Activated naive CD4-positive, alpha-beta T cell treated with anti-CD3 and anti-CD28 coated beads for 36 hours (primary cell): ENCODE results near the gene SMOC2. TPM values are rescaled to one million over a fixed set of nuclear protein-coding genes. Genes with fewer than 3 reads are reported as not detected.

Source experiments
- CTCF ChIA-PET: fragments of 350-600 bp; sonication (Branson Sonifier 250); formaldehyde crosslinking; loops from one replicate; lab custom pipeline; 2021; ENCODE audit warnings: antibody characterized with exemption; lab: Charles Lee
- DNase-seq: peaks from one replicate; pipeline ENCODE4 v3.0.0-alpha.2; 2020
- H3K27ac Mint-ChIP-seq: one replicate; pipeline ENCODE4 v1.8.0; 2021; ENCODE audit warnings: mild to moderate bottlenecking, mixed read lengths
- H3K27me3 Mint-ChIP-seq: one replicate; pipeline ENCODE4 v1.8.0; 2021; ENCODE audit warnings: low read depth, mixed read lengths
- H3K36me3 Mint-ChIP-seq: one replicate; pipeline ENCODE4 v1.8.0; 2021; ENCODE audit warnings: low read depth, mixed read lengths
- H3K4me1 Mint-ChIP-seq: one replicate; pipeline ENCODE4 v1.8.0; 2021; ENCODE audit warnings: low read depth, mixed read lengths
- H3K4me3 Mint-ChIP-seq: one replicate; pipeline ENCODE4 v1.8.0; 2021; ENCODE audit warnings: mild to moderate bottlenecking, moderate library complexity, mixed read lengths
- H3K9me3 Mint-ChIP-seq: one replicate; pipeline ENCODE4 v1.8.0; 2021; ENCODE audit warnings: mixed read lengths
- intact Hi-C: fragments of 100-400 bp; cut with micrococcal nuclease; formaldehyde crosslinking; loops from one replicate; pipeline ENCODE4 v1.15.1; 2023
- total RNA-seq, 2 experiments: library from RNA; stranded (reverse); gene quantifications; one replicate each; pipeline ENCODE4 v1.2.3, GENCODE V29; 2021

Gene SMOC2
- total RNA-seq, 2 experiments from 2014 or later, result not detected

GRCh38 chr6:168546730-168547129, 105.7 kb downstream of the SMOC2 start:
- Mint-ChIP-seq H3K27ac (no peak overlapping the region), H3K36me3 (no peaks in the 10 kb centered on the region), H3K4me1 (no peaks in the 10 kb centered on the region), H3K4me3 (no peak overlapping the region), H3K9me3 (no peaks in the 10 kb centered on the region), H3K27me3 (peaks cover 2% of the 10 kb centered on the region)
- CTCF ChIA-PET, result no interaction called here
- DNase-seq, result no peak
- intact Hi-C loops, result no loop called here

- Mint-ChIP-seq H3K27ac (no peak overlapping the region), H3K4me3 (no peak overlapping the region), H3K9me3 (no peaks in the 10 kb centered on the region), H3K4me1 (no peaks in the 10 kb centered on the region), H3K36me3 (no peaks in the 10 kb centered on the region), H3K27me3 (no peaks in the 10 kb centered on the region)
- CTCF ChIA-PET, result no interaction called here
- intact Hi-C loops, result no loop called here
- DNase-seq, result no peak
Observed at GRCh38 chr6:168550326-168550725, 109.3 kb downstream of the SMOC2 start.

- Mint-ChIP-seq H3K27ac (no peak overlapping the region), H3K9me3 (no peaks in the 10 kb centered on the region), H3K4me1 (no peaks in the 10 kb centered on the region), H3K27me3 (peaks cover 3% of the 10 kb centered on the region), H3K36me3 (no peaks in the 10 kb centered on the region), H3K4me3 (no peak overlapping the region)
- no peak for DNase-seq
- CTCF ChIA-PET, result no interaction called here
- intact Hi-C loops, result no loop called here
Observed at GRCh38 chr6:168554472-168554871, 113.5 kb downstream of the SMOC2 start.

GRCh38 chr6:168554898-168555617, 114.1 kb downstream of the SMOC2 start:
- DNase-seq, result no peak
- Mint-ChIP-seq H3K27me3 (peaks cover 4% of the 10 kb centered on the region), H3K36me3 (no peaks in the 10 kb centered on the region), H3K9me3 (no peaks in the 10 kb centered on the region), H3K4me3 (no peak overlapping the region), H3K4me1 (no peaks in the 10 kb centered on the region), H3K27ac (no peak overlapping the region)
- CTCF ChIA-PET, result no interaction called here
- intact Hi-C loops, result no loop called here

GRCh38 chr6:168555618-168556273, 114.8 kb downstream of the SMOC2 start:
- no peaks in the 10 kb centered on the region for H3K36me3 Mint-ChIP-seq
- H3K4me3 Mint-ChIP-seq, result no peak overlapping the region
- CTCF ChIA-PET, result no interaction called here
- no peak overlapping the region for H3K27ac Mint-ChIP-seq
- H3K9me3 Mint-ChIP-seq, result no peaks in the 10 kb centered on the region
- H3K27me3 Mint-ChIP-seq, result peaks cover 6% of the 10 kb centered on the region
- DNase-seq, result no peak
- intact Hi-C loops, result no loop called here
- no peaks in the 10 kb centered on the region for H3K4me1 Mint-ChIP-seq

- CTCF ChIA-PET, result no interaction called here
- intact Hi-C loops, result no loop called here
Observed at GRCh38 chr6:168557512-168557911, 116.5 kb downstream of the SMOC2 start.

GRCh38 chr6:168558686-168559085, 117.7 kb downstream of the SMOC2 start:
- intact Hi-C loops, result no loop called here

More at GRCh38 chr6:168557512-168557911, 116.5 kb downstream of the SMOC2 start:
- no peak overlapping the region for H3K27ac Mint-ChIP-seq
- no peaks in the 10 kb centered on the region for H3K36me3 Mint-ChIP-seq
- no peaks in the 10 kb centered on the region for H3K4me1 Mint-ChIP-seq
- DNase-seq, result no peak
- no peak overlapping the region for H3K4me3 Mint-ChIP-seq
- no peaks in the 10 kb centered on the region for H3K9me3 Mint-ChIP-seq
- H3K27me3 Mint-ChIP-seq, result peaks cover 6% of the 10 kb centered on the region

GRCh38 chr6:168559574-168560098, 118.7 kb downstream of the SMOC2 start:
- Mint-ChIP-seq H3K36me3 (no peaks in the 10 kb centered on the region), H3K27me3 (peaks cover 9% of the 10 kb centered on the region), H3K27ac (no peak overlapping the region), H3K9me3 (no peaks in the 10 kb centered on the region), H3K4me1 (no peaks in the 10 kb centered on the region), H3K4me3 (no peak overlapping the region)
- CTCF ChIA-PET, result no interaction called here
- DNase-seq, result no peak
- intact Hi-C loops, result no loop called here

More at GRCh38 chr6:168558686-168559085, 117.7 kb downstream of the SMOC2 start:
- CTCF ChIA-PET, result no interaction called here
- H3K36me3 Mint-ChIP-seq, result no peaks in the 10 kb centered on the region
- peaks cover 6% of the 10 kb centered on the region for H3K27me3 Mint-ChIP-seq
- H3K27ac Mint-ChIP-seq, result no peak overlapping the region
- H3K9me3 Mint-ChIP-seq, result no peaks in the 10 kb centered on the region
- no peak for DNase-seq
- no peak overlapping the region for H3K4me3 Mint-ChIP-seq
- no peaks in the 10 kb centered on the region for H3K4me1 Mint-ChIP-seq

GRCh38 chr6:168560126-168560525, 119.1 kb downstream of the SMOC2 start:
- CTCF ChIA-PET, result no interaction called here
- no peak overlapping the region for H3K4me3 Mint-ChIP-seq
- no peaks in the 10 kb centered on the region for H3K4me1 Mint-ChIP-seq
- DNase-seq, result no peak
- intact Hi-C loops, result no loop called here
- H3K27me3 Mint-ChIP-seq, result peaks cover 9% of the 10 kb centered on the region
- no peak overlapping the region for H3K27ac Mint-ChIP-seq
- H3K9me3 Mint-ChIP-seq, result no peaks in the 10 kb centered on the region
- no peaks in the 10 kb centered on the region for H3K36me3 Mint-ChIP-seq

GRCh38 chr6:168562576-168563151, 121.7 kb downstream of the SMOC2 start:
- DNase-seq, result no peak
- Mint-ChIP-seq H3K4me1 (no peaks in the 10 kb centered on the region), H3K27me3 (peaks cover 16% of the 10 kb centered on the region), H3K4me3 (no peak overlapping the region), H3K27ac (no peak overlapping the region), H3K9me3 (peaks cover 1% of the 10 kb centered on the region), H3K36me3 (no peaks in the 10 kb centered on the region)
- CTCF ChIA-PET, result no interaction called here
- intact Hi-C loops, result no loop called here

GRCh38 chr6:168563656-168564055, 122.7 kb downstream of the SMOC2 start:
- no peak for DNase-seq
- Mint-ChIP-seq H3K27me3 (peaks cover 14% of the 10 kb centered on the region), H3K4me3 (no peak overlapping the region), H3K36me3 (no peaks in the 10 kb centered on the region), H3K4me1 (no peaks in the 10 kb centered on the region), H3K27ac (no peak overlapping the region), H3K9me3 (peaks cover 1% of the 10 kb centered on the region)
- CTCF ChIA-PET, result no interaction called here
- intact Hi-C loops, result no loop called here

GRCh38 chr6:168565112-168565511, 124.1 kb downstream of the SMOC2 start:
- no peaks in the 10 kb centered on the region for H3K4me1 Mint-ChIP-seq
- DNase-seq, result no peak
- CTCF ChIA-PET, result no interaction called here
- H3K36me3 Mint-ChIP-seq, result no peaks in the 10 kb centered on the region
- H3K9me3 Mint-ChIP-seq, result peaks cover 1% of the 10 kb centered on the region
- intact Hi-C loops, result no loop called here
- no peak overlapping the region for H3K4me3 Mint-ChIP-seq
- peaks cover 11% of the 10 kb centered on the region for H3K27me3 Mint-ChIP-seq
- H3K27ac Mint-ChIP-seq, result no peak overlapping the region
